HG02588 (cell line): ENCODE measurements around the gene LRSAM1.
"Not testable (repeated sequence)": the region's sequence is repeated elsewhere in the genome, so short reads cannot be mapped to it uniquely, and the experiment has no call there.

Experiments
- ATAC-seq: cut with Tn5 transposase; IDR thresholded peaks from one replicate; pipeline ENCODE4 v1.9.1; 2021; ENCODE audit warnings: mild to moderate bottlenecking, moderate library complexity; ENCODE audit not compliant: unreplicated experiment

LRSAM1 gene

DNA sequence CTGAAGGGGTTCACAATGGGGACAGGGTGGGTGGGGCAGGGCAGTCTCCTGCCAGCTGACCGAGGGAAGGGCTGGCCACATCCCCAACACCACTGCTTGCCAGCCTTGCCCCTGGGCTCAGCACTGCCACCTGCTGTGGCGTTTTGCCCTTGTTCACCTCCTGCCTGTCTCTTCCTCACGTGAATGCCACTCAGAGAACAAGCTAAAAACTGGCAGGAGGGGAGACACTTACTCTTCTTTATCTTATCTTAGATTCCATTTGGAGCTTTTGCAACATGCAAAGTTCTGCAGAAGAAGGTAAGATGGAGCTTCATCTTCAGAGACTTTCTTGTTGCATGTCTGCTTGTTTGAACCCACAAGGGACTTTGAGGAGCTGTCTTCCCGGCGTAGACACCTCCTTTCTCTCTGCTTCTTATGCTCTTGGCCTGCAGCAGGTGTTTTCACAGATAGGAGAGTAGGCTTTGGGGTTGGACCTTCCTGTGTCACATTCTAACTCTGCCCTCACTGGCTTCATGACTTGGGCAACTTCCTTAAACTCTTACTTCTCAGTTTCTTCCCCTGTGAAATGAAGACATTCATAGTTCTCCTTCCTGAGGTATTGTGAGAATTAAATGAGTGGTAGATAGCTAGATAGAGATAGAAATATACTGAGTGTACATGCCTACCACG is 4.1 kb downstream of the LRSAM1 start:
- no peak for ATAC-seq

DNA sequence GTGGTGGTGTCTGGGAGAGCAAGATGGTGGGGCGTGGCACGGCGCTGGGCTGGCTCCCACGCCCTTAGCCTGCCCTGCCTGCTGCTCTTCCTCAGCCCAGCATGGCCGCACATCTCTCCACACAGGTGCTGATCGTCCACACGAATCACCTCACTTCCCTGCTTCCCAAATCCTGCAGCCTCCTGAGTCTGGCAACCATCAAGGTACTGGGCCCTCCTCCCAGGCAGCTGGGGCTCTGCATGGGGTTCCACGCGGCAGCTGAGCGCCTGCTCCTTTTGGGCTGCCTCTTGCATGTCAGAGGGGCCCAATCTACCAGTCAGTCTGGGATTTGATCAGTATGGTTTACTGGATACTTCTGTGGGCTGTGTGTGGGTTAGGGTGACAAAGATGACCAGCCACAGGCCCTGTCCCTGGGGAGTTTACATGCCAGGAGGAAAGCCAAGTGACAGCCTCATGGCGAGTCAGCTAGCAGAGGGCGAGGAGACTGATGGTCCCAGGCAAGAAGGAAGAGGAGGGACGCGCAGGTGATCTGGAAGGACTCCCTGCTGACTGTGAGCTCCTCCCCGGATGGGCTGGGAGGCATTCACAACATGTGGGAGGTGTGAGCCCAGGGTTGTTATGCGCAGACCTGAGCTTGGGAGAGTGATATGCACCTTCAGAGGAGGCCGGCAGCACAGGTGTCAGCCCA is 6.0 kb downstream of the LRSAM1 start:
- no peak for ATAC-seq

DNA sequence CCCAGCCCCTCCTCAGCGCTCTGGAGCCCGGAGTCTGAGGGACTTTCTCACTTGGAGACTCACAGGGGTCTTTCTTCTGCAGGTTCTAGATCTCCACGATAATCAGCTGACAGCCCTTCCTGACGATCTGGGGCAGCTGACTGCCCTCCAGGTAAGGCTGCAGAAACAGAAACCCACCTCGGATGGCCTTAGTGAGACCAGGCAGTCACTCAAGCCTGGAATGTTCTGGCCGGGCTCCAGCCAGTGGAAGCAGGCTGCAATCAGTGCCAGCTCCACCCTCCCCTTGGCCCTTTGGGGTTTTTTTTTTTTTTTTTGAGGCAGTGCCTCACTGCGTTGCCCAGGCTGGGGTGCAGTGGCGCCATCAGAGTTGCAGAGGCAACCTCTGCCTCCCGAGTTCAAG is 7.6 kb downstream of the LRSAM1 start:
- no peak for ATAC-seq

DNA sequence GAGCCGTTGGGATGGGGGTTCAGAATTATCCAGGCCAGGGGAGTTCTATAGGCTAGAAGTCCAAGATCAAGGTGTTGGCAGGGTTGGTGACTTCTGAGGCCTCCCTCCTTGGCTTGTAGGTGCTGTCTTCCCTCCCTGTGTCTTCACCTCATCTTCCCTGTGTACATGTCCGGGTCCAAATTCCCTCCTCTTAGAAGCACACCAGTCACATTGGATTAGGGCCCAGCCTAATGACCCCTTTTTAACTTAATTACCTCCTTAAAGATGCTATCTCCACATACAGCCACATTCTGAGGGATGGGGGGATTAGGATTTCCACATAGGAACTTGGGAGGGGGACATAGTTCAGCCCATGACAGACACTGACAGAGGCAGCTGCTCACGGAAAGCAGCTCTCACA is 12.1 kb downstream of the LRSAM1 start:
- no peak for ATAC-seq

DNA sequence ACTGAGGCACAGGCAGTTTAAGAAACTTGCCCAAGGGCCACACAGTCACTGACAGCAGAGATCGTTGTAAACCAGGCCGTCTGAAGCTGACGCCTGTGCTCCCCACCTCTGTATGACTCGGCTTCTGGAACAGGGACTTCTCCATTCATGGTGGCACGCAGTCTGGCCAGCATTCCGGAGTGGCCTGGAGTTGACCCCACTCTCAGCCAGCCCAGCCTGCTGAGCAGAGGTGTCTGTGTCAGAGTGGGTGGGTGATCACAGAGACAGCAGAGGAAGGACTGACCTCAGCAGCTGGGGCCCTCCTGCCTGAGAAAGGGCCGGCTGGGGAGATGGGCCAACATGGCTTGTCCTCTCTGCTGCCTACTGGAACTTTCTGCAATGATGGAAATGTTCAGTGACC is 12.6 kb downstream of the LRSAM1 start:
- no peak for ATAC-seq

DNA sequence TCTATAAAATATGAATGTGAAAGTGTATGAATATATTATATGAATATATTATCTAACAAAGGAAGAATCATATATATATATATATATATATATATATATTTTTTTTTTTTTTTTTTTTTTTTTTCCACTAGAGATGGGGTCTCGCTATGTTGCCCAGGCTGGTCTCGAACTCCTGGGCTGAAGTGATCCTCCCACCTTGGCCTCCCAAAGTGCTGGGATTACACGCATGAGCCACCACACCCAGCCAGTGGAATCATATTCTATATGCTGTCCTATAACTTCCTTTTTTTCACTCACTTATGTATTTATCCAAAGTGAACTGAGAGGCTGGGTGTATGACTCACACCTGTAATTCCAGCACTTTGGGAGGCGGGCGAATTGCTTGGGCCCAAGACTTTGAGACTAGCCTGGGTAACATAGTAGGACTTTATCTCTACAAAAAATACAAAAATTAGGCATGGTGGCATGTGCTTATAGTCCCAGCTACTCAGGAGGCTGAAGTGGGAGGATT is 15.2 kb downstream of the LRSAM1 start:
- not testable (repeated sequence) for ATAC-seq

DNA sequence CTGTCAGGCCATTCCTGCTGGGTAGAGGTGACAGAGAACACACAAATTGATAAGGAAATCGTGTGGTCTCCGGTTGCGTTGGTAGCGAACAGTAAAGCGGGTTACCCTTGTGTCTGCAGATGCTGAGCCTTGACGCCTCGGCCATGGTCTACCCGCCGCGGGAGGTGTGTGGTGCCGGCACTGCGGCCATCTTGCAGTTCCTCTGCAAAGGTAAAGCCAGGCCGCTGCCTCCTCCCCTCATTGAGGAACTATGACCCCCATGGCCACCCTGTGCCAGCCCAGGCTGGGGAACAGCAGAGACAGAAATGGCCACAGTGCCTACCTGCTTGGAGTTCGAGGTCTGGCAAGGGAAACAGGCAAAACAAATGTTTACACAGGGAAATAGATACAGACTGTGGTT is 16.3 kb downstream of the LRSAM1 start:
- no peak for ATAC-seq

DNA sequence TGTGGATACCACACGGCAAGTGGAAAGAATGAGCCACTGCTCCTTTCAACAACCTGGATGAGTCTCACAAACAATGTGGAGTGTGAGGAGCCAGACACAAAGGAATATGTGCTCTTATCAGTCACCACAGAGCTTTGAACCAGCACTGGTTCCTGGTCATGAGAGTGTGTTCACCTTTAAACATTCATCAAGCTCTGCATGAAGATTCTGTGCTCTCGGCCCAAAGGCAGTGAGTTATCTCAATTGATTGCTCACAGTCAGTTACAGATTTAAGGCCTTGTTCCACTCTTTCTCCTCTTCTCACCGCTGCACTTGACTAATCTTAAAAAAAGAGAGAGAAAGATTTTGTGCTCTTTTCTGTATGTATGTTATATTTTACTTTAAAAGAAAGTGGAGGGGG is 19.4 kb downstream of the LRSAM1 start:
- ATAC-seq, result no peak

DNA sequence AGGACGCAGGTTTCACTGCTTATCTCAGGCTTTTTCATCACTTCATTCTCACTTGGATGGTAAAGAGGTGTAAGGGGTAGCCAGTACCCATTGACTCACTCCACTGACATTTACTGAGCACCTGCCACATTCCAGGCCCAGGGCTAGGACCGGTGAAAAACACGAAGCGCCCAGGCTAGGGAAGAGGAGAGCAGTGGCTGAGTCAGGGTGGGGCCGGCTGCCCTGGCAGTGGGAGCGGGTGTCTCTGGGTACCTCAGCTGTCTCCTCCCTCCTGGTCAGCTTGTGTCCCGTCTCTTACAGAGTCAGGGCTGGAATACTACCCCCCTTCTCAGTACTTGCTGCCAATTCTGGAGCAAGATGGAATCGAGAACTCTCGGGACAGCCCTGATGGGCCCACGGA is 22.2 kb downstream of the LRSAM1 start:
- no peak for ATAC-seq

DNA sequence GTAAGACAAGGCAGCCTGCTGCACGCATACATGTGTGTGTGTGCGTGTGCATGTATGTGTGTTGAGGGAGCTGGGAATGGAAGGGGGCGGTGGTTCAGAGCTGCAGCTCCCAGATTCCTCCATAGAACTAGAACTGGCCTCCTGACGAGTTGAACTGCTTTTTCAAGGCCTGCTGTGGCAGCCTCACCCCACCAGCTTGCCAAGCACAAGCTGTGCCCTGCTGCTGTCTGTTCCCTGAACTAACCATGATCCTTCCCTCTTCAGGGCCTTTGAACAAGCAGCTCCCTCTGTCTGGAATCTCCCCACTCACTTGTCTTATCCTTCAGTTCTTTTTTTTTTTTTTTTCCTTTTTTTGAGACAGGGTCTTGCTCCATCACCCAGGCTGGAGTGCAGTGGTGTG is 22.6 kb downstream of the LRSAM1 start:
- ATAC-seq, result no peak

DNA sequence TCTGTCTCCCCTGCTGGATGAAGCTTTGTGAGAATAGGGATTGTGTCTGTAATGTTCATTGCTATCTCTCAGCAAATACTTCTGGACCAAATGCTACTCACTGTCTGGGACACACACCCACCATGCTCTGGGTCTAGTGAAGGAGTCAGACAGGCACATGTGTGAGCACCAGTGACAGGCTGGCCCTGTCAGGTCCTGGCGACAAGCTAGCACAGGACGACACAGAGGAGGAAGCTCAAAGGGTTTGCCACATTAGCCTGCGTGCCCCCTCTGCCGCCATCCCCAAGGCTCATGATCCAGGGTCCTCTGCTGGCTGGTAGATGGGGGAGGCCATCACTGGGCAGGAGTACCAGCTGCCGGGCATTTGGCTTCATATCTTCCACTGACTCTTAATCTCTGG is 23.3 kb downstream of the LRSAM1 start:
- no peak for ATAC-seq

DNA sequence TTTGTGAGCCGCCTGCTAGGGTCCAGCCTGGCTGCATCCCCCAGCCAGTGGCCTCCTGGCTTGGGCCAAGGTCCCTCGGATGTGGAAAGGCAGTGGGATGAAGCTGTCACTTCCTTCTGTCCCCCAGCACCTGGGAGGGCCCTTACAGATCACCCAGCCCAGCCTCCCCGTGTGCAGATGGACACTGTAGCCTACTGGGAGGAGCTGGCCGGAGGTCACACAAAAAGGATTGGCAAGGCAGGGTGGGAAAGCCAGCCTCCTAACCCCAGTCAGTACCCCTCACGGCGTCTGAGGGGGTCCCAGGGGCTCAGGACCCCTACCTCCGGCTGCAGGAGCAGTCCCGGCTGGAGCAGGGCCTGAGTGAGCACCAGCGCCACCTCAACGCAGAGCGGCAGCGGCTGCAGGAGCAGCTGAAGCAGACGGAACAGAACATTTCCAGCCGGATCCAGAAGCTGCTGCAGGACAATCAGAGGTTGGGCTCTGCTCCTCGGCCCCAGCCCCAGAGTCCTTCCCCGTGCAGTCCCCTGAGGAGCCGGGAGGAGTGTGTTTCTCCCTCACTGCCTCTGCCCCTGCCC is 28.3 kb downstream of the LRSAM1 start:
- ATAC-seq, result no peak

DNA sequence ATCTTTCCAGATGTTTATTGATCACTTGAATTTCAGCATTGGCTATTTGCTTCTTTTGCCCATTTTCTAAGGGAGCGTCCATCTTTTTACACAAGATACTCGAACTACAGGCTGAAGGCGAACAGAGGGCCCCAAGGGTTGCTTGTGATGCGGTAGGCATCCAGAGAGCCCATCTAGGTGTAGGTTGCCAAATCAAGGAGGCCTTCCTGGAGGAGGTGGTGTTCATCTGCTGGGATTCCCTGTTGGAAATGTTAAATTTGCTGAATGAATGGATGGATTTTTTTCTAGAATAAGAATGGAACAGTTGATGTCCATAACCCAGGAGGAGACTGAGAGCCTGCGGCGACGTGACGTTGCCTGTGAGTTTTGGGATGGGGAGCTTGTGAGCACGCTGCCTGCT is 31.4 kb downstream of the LRSAM1 start:
- no peak for ATAC-seq

DNA sequence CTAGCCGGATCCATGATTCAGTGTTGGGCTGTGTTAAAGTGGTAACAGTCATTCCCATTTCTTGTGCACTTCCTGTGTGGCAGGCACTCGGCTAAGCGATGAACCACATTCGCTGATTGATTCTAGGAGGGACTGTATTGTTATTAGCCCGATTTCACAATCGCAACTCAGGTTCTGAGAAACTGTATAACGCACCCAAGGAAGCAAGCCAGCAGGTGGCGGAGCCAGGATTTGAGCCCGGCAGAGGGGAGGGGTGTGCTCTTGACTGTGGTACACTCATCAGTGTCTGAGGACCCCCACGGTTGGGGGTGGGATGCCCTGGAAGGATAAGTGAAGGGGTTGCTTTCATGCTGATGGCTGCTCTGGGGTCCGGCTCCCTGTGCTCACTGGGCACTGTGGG is 34.7 kb downstream of the LRSAM1 start:
- no peak for ATAC-seq

DNA sequence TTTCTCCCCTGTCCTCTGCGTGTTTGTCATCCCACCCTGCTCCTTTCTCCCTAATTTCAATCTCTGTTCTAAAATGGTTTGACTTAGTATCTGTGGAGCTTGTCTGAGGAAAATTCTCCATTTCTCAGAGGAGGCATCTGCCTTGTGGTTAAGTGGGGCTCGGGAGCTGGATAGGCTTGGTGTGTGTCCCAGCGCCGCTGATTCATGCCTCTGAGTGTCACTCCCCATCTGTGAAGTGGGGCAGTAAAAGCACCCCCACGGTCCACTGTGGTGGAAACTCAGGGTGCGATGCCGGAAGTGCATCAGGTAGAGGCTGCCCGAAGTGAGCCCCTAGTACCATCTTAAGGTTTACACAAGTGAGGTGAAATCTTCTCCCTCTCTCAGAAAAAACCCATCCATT is 37.6 kb downstream of the LRSAM1 start:
- no peak for ATAC-seq

DNA sequence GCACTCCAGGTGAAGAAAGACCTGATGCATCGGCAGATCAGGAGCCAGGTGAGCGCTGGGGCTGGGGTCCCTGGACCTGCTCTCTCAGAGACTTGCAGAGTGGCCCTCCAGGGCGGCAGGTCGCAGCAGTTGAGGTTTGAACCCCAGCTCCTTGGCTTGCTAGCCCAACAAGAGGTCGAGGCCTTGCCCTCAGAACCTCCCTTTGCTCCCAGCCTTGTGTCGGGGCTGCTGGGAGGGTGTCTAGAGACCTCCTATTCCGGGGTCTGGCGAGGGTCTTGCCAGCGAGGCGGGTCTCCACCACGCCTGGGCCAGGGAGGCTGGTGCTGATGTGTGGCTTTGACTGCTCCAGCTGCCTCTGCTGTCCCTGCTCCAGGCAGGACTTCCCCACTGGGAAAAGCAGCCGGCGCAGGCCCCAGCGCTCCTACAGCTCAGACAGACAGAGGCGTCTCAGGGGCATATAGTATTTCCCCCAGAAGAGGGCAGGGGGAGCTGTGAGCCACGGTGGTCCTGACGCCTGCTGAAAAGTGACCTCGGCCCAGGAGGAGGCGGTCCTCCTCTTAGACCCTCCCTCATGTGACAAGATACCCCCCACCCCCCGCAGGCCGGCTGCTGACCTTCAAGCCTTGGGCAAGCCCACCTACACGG is 38.3 kb downstream of the LRSAM1 start:
- no peak for ATAC-seq

DNA sequence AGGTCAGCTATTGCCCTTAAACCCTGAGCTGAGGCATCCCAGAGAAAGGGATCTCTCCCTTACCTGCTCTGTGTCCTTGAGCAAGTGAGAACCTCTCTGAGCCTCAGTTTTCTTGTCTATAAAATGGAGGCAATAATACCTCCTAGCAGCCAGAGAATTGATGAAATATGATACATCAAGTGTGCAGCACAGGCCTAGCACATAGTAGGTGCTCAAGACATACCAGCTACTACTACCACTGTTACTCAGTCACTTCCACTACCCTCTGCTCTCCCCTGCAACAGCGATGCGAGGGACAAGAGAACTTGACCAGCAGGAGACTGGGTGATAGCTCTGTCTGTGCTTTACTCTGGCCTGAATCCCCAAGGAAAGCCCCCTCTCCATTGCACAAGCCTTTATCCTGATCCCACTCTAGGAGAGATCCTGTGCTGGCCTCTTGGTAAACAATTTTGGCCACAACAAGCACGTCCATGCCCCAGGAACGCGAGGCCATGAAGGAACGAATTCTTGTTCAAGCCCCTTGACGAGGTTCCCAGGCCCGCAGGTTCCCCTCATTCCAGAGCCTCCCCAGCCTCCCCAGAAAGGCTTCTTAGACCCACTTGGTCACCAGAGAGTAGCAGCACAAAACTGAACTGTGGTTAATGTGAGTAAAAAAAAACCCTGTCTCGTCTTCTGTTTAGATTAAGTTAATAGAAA is 39.4 kb downstream of the LRSAM1 start:
- no peak for ATAC-seq

DNA sequence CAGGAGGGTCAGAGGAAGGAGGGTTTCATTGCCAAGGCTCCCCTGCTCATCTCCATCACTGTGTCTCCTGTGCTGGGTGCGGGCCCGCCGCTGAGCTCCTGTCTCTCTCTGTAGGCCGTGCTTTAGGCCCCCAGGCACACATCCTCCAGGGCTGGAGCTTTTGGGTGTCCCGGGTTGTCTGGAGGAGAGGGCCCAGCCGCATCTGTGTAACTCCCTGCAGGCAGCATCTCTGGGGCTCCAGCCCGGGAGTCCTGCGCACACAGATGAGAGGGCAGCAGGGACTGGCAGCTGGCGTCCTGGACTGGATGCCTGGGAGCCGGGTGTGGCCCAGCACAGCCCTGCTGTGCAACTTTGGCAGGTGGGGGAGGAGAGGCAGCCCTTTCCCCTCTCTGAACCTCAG is 40.2 kb downstream of the LRSAM1 start:
- no peak for ATAC-seq

DNA sequence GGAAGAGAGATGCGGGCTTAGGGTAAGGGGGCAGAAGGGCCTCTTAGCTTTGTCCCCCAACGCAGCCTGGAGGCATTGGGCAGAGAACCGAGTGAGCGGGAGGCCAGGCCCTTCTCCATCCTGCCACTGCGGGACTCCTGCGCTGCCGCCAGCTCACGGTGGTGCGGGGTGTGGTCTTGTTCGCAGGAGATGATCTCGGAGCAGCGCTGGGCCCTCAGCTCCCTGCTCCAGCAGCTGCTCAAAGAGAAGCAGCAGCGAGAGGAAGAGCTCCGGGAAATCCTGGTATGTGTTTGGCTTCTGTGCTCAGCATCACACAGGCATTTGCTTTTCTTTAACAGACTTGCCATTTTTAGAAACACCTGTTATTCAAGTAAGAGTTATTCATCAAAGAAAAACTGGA is 41.3 kb downstream of the LRSAM1 start:
- no peak for ATAC-seq

DNA sequence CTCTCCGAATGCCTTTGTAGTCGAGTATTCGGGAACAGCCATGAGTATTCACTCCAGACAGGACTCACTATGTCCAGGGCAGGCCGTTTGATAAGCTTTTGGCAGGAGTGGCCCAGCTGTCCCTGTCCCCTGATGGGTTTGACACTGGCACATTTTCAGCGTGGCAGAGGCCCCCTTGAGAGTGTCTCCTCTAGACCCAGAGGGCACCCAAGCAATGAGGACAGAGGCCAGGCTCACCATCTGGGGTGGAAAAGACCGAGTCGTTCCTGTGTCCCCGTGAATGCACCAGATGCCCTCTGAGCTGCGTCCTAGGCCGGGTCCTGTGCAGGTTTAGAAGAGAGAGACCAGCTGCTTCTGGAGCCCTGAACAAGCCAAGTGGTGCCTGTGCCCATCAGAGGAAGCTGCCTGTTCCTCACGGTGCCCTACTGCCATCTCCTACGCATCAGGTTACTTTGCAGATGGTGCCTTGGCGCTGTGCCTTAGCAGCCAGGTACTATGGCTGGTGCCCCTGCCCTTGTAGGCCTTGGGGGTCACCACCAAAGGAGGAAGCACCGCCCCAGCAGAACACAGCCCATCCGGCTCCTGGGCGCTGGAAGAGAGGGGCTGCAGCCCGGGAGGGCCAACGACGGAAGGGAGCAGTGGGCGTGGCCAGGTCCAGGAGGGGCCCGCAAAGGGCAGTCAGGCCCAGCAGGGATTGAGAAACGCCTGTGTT is 42.4 kb downstream of the LRSAM1 start:
- ATAC-seq, result no peak

DNA sequence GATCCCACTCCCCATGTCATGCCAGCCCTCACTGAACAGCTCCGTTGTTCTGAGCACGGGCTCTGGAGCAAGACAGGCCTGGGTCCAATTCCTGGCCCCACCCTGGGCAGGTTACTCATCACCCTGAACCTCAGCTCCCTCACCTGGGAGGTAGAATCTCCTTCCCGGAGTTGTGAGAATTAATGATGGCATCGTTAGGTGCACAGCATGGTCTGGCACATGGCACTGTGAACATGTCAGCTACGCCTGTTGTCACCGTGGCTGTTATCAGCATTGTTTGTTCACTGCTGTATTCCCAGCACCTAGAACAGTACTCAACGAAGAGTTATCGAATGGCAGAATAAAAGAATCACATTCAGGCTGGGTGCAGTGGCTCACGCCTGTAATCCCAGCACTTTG is 43.0 kb downstream of the LRSAM1 start:
- ATAC-seq, result no peak
